NOMO-1 (cell line): ENCODE data around the gene NCOA4.
"Not testable (repeated sequence)": the region's sequence is repeated elsewhere in the genome, so short reads cannot be mapped to it uniquely, and the experiment has no call there.

ENCODE experiments used
- DNase-seq, 2 experiments: peaks; one replicate each; lab custom pipeline; 2025; ENCODE audit not compliant: unreplicated experiment in 2 of 2; lab: John Stamatoyannopoulos, UW

The NCOA4 gene

GRCh38 chr10:45997994-45998763 is 32.2 kb downstream of the NCOA4 start:
- no peak for DNase-seq

- no peak for DNase-seq
These were observed 32.9 kb downstream of the NCOA4 start for GRCh38 chr10:45997557-45997956.

GRCh38 chr10:45985590-45985989 is 44.8 kb downstream of the NCOA4 start:
- not testable (repeated sequence) for DNase-seq

GRCh38 chr10:45984473-45984872 is 46.0 kb downstream of the NCOA4 start:
- DNase-seq: not testable (repeated sequence)

GRCh38 chr10:45983538-45984186 is 46.8 kb downstream of the NCOA4 start:
- peak in 1 of 2 experiments; percentile 57 for DNase-seq

GRCh38 chr10:45981367-45981766 is 49.1 kb downstream of the NCOA4 start:
- DNase-seq: not testable (repeated sequence)

- DNase-seq: not testable (repeated sequence)
These were observed 51.9 kb downstream of the NCOA4 start for GRCh38 chr10:45978554-45978953.

GRCh38 chr10:45974041-45974440 is 56.4 kb downstream of the NCOA4 start:
- DNase-seq: peak; percentile 2 to 37

GRCh38 chr10:45972813-45973169 is 57.6 kb downstream of the NCOA4 start:
- DNase-seq: not testable (repeated sequence)

- peak; percentile 71 to 78 for DNase-seq
These were observed 58.2 kb downstream of the NCOA4 start, which contains the start of gene TIMM23 for GRCh38 chr10:45972106-45972812. Gene TIMM23 (plus strand): TSS chr10:45972489. CDS start chr10:45972625, 136 bp downstream.

- not testable (repeated sequence) for DNase-seq
These were observed 58.7 kb downstream of the NCOA4 start for GRCh38 chr10:45971742-45972105.

GRCh38 chr10:45971019-45971418 is 59.4 kb downstream of the NCOA4 start:
- DNase-seq: peak in 1 of 2 experiments; percentile 9

GRCh38 chr10:45962686-45963452 is 67.6 kb downstream of the NCOA4 start:
- DNase-seq: not testable (repeated sequence)

- not testable (repeated sequence) for DNase-seq
These were observed 72.5 kb downstream of the NCOA4 start for GRCh38 chr10:45957928-45958327.

GRCh38 chr10:45956634-45957033 is 73.8 kb downstream of the NCOA4 start:
- not testable (repeated sequence) for DNase-seq
